Lower lobe of right lung (tissue), 2 donors: ENCODE measurements around the gene PIK3IP1. TPM values are rescaled to one million over a fixed set of nuclear protein-coding genes. Genes with fewer than 3 reads are reported as not detected.

Source experiments
- ATAC-seq, 2 donors: fragments of 200-7000 bp; cut with Tn5 transposase; one replicate each; pipeline ENCODE4 v1.9.1; 2020 to 2022; ENCODE audit warnings: mild to moderate bottlenecking in 2 of 2, moderate library complexity in 2 of 2
- DNase-seq: peaks from one replicate; pipeline ENCODE4 v3.0.0-alpha.2; 2020
- H3K27ac ChIP-seq: fragments of 200-600 bp; one replicate; pipeline ENCODE4 v1.8.0; 2022
- H3K27me3 ChIP-seq: fragments of 200-600 bp; one replicate; pipeline ENCODE4 v1.8.0; 2022; ENCODE audit warnings: low read depth
- H3K36me3 ChIP-seq: fragments of 200-600 bp; one replicate; pipeline ENCODE4 v1.8.0; 2022; ENCODE audit warnings: mild to moderate bottlenecking
- H3K4me1 ChIP-seq: fragments of 200-600 bp; one replicate; pipeline ENCODE4 v1.8.0; 2022
- H3K4me3 ChIP-seq: fragments of 200-600 bp; one replicate; pipeline ENCODE4 v1.8.0; 2022; ENCODE audit warnings: mild to moderate bottlenecking
- H3K9me3 ChIP-seq: fragments of 200-600 bp; one replicate; pipeline ENCODE4 v1.8.0; 2022
- intact Hi-C: fragments of 100-400 bp; cut with DNase I; formaldehyde crosslinking; loops from one replicate; pipeline ENCODE4 v1.11.0; 2022
- total RNA-seq: library from RNA; stranded (reverse); fragmentation: NEBNext Ultra II Directional; extraction: Animal tissue kit (Norgen Biotek cat#: 25700); gene quantifications from one replicate; pipeline ENCODE4 v1.2.1, GENCODE V29; 2021
- TF ChIP-seq, protein P1 (sequence below): fragments of 200-600 bp; IDR thresholded peaks from one replicate; pipeline ENCODE4 v1.8.0; 2022; ENCODE audit warnings: antibody characterized with exemption, mild to moderate bottlenecking
- donor health status: DM: no; HTN: yes; CAD: no; lungs with severe emphysema.

The PIK3IP1 gene
- total RNA-seq, 1 donor from 2014 or later = 54.9 TPM

DNA sequence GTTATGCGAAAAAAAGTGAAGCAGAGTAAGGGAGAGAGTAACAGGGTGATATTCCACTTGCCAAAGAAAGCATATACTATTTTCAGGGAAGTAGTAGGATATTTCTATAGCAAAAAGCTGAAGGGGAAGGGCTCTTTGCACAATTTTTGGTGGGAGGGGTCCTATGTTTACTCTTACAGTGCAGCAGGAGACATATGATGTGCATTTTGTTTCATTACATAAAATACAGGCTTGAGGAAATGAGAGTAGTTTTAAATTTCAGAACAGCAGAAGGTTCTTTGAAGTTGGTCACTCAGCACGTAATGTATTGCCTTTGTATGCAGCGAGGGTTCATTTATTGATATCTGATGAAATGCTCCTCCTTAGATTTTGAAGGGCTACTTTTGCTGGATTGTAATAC lies 3.1 kb upstream of the PIK3IP1 start:
- Histone ChIP-seq H3K4me1 (peaks cover 44% of the 10 kb centered on the region), H3K36me3 (no peaks in the 10 kb centered on the region), H3K4me3 (no peak overlapping the region), H3K27me3 (no peaks in the 10 kb centered on the region), H3K27ac (peak overlapping the region; percentile 76), H3K9me3 (no peaks in the 10 kb centered on the region)
- ATAC-seq = no peak
- TF ChIP-seq, protein P1, sequence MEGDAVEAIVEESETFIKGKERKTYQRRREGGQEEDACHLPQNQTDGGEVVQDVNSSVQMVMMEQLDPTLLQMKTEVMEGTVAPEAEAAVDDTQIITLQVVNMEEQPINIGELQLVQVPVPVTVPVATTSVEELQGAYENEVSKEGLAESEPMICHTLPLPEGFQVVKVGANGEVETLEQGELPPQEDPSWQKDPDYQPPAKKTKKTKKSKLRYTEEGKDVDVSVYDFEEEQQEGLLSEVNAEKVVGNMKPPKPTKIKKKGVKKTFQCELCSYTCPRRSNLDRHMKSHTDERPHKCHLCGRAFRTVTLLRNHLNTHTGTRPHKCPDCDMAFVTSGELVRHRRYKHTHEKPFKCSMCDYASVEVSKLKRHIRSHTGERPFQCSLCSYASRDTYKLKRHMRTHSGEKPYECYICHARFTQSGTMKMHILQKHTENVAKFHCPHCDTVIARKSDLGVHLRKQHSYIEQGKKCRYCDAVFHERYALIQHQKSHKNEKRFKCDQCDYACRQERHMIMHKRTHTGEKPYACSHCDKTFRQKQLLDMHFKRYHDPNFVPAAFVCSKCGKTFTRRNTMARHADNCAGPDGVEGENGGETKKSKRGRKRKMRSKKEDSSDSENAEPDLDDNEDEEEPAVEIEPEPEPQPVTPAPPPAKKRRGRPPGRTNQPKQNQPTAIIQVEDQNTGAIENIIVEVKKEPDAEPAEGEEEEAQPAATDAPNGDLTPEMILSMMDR = no peak
- DNase-seq = no peak
- intact Hi-C loops = no loop called here

DNA sequence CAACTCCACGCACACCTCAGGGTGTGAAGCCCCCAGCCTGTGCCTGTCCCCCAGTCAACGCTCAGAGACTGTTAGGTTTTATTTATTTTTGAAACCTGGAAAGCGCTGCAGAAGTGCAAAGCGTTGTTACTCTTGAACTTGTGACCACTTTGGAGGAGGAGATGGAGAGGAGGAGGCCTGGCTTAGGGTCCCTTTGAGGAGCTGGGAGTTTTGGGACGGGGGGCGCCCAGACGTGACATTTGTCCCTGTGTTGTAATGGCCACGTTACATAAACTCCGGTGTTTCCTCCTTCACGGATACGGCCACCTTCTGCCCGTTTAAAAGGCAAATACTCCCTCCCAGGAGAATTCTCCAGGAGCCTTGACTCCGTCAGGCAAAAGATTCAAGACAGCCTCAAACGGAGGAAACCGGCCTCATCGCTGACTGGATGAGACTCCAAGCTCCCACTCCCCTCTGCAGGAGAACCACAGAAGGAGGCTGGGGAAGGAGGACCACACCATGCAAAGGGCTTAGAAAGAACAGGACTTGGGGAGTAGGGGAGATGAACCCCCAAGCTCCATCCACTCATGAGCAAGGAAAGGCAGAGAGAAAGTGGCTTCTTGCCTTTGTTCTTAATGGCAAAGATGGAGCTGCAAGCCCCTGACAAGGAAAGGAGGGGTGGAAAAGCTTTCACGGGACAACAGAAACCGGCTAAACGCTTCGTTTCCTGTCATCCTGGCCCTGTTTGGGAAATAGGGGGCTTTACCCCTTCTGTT lies 630 bp downstream of the PIK3IP1 start:
- Histone ChIP-seq H3K9me3 (no peaks in the 10 kb centered on the region), H3K36me3 (peaks cover 28% of the 10 kb centered on the region), H3K27ac (peak overlapping the region; percentile 96), H3K4me1 (peaks cover 77% of the 10 kb centered on the region), H3K27me3 (no peaks in the 10 kb centered on the region), H3K4me3 (peak overlapping the region; percentile 78)
- ATAC-seq (peak in 1 of 2 donors; percentile 1), DNase-seq (no peak)
- intact Hi-C loops = no loop called here
- TF ChIP-seq, protein P1 = no peak

DNA sequence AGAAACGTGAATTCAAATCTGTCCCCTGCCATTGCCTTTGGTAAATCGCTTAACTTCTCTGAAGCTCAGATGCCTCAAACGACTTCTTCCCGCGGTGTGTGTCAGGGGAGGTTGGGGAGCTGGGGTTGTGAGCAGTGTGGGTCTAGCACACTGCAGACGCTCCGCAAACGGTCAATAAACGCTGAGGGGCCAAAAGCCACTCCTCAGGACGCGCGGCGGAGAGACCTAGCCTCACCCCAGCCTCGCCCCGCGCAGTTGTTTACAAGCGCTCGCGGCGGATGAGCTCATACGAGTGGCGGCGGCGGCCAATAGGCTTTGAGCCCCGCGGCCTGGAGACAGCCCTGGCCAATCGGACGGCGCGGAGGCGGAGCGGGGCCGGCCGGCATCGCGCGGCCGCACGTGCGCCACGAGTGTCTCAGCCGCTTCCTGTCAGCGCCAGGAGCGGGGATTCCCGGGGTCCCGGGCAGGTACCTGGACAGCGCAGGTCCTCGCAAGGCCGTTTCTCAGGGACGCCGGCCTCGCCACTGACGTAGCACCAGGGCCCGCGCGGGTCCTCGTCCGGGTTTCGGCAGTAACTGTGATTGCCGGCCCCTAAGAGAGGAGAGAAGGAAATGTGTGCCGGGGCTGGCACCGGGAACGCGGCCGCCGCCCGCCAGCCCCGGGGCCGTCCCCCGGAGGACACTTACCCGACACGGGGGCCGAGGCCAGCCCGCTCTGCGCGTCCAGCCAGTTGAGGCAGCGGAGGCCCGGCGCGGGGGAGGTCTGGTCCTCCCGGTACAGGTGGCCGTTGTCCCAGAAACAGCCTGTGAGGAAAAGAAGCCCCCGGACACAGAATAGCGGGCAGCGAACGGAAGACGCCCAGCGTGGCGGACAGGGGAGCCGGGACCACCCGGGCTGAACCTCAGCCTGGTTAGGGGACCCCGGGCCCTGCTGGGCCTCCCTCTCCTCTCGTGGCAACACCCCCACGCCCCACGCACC lies 1.5 kb downstream of the PIK3IP1 start:
- DNase-seq (peak; percentile 99), ATAC-seq (peak; percentile 94 to 96)
- H3K4me3 ChIP-seq = peak overlapping the region; percentile 78
- H3K4me1 ChIP-seq = peaks cover 77% of the 10 kb centered on the region
- TF ChIP-seq, protein P1 = no peak
- peak overlapping the region; percentile 96 for H3K27ac ChIP-seq
- intact Hi-C loops = no loop called here
- H3K27me3 ChIP-seq = no peaks in the 10 kb centered on the region
- peaks cover 37% of the 10 kb centered on the region for H3K36me3 ChIP-seq
- H3K9me3 ChIP-seq = no peaks in the 10 kb centered on the region

DNA sequence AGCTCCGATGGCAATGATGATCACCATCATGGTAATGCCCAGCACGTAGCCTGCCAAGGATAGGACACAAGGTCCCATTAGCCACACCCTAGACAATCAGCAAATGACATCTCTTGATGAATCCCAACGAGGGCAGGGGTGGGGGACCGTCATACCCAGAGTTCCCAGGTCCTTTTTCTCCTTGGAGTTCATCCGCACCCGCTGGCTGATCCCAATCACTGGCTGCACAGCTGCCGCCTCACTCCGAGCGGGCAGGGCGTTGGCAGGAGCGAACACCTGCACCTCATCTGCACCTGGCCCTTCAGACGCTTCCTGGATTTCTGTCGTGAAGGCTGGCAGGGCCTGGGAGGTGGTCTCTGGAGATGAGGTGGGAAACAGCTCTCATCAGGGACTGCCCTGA lies 2.9 kb downstream of the PIK3IP1 start:
- DNase-seq = no peak
- peak overlapping the region; percentile 96 for H3K27ac ChIP-seq
- H3K9me3 ChIP-seq = no peaks in the 10 kb centered on the region
- no peaks in the 10 kb centered on the region for H3K27me3 ChIP-seq
- ATAC-seq = no peak
- intact Hi-C loops = no loop called here
- peak overlapping the region; percentile 78 for H3K4me3 ChIP-seq
- peaks cover 77% of the 10 kb centered on the region for H3K4me1 ChIP-seq
- H3K36me3 ChIP-seq = peaks cover 51% of the 10 kb centered on the region
- TF ChIP-seq, protein P1 = no peak

DNA sequence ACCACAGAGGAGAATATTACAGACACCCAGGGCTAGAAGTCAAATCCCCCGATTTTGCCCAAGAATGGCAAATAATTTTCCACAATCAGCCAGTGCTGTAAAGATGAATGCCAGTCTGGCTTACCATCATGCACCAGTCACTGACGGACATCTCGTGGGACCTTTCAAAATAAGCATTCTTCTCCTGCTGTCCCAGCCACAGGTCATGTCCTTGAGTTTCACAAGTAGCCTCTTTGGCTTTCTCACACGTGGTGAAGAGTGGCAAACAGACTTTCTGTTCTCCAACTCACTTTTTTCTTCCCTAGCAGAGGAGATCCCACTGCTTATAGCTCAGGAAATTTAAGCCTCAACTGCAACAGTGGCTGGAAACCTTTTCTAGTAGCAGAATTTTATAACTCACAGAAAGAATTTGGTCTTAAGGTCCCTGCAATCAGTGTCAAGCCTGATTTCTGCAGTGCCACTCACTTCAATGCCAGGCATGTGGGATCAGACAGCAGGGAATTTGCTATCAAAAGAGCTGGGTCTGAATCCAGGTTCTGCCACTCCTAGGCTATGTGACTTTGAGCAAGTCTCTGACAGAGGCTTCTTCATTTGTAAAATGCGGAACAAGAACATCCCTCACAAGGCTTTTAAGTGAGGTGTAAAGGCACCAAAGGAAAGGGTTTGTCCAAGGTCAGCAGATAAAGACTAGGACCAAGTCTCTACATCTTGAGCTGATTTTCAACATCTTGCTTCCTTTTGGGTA lies 3.6 kb downstream of the PIK3IP1 start:
- TF ChIP-seq, protein P1 = no peak
- H3K4me1 ChIP-seq = peaks cover 73% of the 10 kb centered on the region
- H3K36me3 ChIP-seq = peaks cover 58% of the 10 kb centered on the region
- intact Hi-C loops = no loop called here
- no peaks in the 10 kb centered on the region for H3K9me3 ChIP-seq
- DNase-seq (no peak), ATAC-seq (no peak)
- peak overlapping the region; percentile 96 for H3K27ac ChIP-seq
- H3K4me3 ChIP-seq = peak overlapping the region; percentile 78
- no peaks in the 10 kb centered on the region for H3K27me3 ChIP-seq
